CD8-positive, alpha-beta memory T cell (primary cell): Measurements from ENCODE around the gene HDAC6. TPM values are rescaled to one million over a fixed set of nuclear protein-coding genes. Genes with fewer than 3 reads are reported as not detected.

Experiments used
- CTCF ChIA-PET: fragments of 350-600 bp; sonication (Branson Sonifier 250); formaldehyde crosslinking; loops from one replicate; lab custom pipeline; 2021; ENCODE audit warnings: antibody characterized with exemption; lab: Charles Lee
- POLR2A ChIA-PET: fragments of 350-600 bp; sonication (Branson Sonifier 250); formaldehyde crosslinking; loops from one replicate; lab custom pipeline; 2021; ENCODE audit warnings: antibody characterized with exemption; lab: Charles Lee
- DNase-seq, 5 donors: peaks; one replicate each; pipeline versions ENCODE4 v3.0.0 to v3.0.0-alpha.2; 2020 to 2022; ENCODE audit warnings: mixed read lengths in 1 of 5
- H3K27ac ChIP-seq: one replicate; pipeline ENCODE4 v1.7.0; 2013; ENCODE audit warnings: low read depth, mild to moderate bottlenecking, low read length, moderate library complexity
- H3K27me3 ChIP-seq: 2 replicates; pipeline ENCODE4 v1.7.0; 2013; ENCODE audit warnings: low read length, mild to moderate bottlenecking; ENCODE audit not compliant: insufficient read depth, poor library complexity, severe bottlenecking
- H3K36me3 ChIP-seq: 2 replicates; pipeline ENCODE4 v1.7.0; 2013; ENCODE audit warnings: mild to moderate bottlenecking, low read length, moderate library complexity; ENCODE audit not compliant: insufficient read depth
- H3K4me1 ChIP-seq: 2 replicates; pipeline ENCODE4 v1.7.0; 2013; ENCODE audit warnings: mild to moderate bottlenecking, low read length, moderate library complexity; ENCODE audit not compliant: insufficient read depth
- H3K4me3 ChIP-seq: 2 replicates; pipeline ENCODE4 v1.7.0; 2013; ENCODE audit warnings: mild to moderate bottlenecking, low read length
- H3K9me3 ChIP-seq: 2 replicates; pipeline ENCODE4 v1.7.0; 2013; ENCODE audit warnings: mild to moderate bottlenecking, low read length
- H3K27ac Mint-ChIP-seq, 8 donors: one replicate each; pipeline ENCODE4 v1.8.0; 2020 to 2021; ENCODE audit warnings: mixed read lengths in 8 of 8, mild to moderate bottlenecking in 6 of 8, inconsistent platforms in 3 of 8, moderate library complexity in 3 of 8
- H3K27me3 Mint-ChIP-seq, 2 donors: one replicate each; pipeline ENCODE4 v1.8.0; 2020 to 2021; ENCODE audit warnings: mixed read lengths in 2 of 2, mild to moderate bottlenecking in 1 of 2, moderate library complexity in 1 of 2
- H3K36me3 Mint-ChIP-seq, 3 donors: one replicate each; pipeline ENCODE4 v1.8.0; 2020 to 2021; ENCODE audit warnings: mixed read lengths in 3 of 3, inconsistent platforms in 1 of 3, mild to moderate bottlenecking in 1 of 3
- H3K4me1 Mint-ChIP-seq, 3 donors: one replicate each; pipeline ENCODE4 v1.8.0; 2020 to 2021; ENCODE audit warnings: mixed read lengths in 3 of 3, inconsistent platforms in 1 of 3, mild to moderate bottlenecking in 1 of 3
- H3K4me3 Mint-ChIP-seq, 7 donors: one replicate each; pipeline ENCODE4 v1.8.0; 2020 to 2021; ENCODE audit warnings: mixed read lengths in 7 of 7, mild to moderate bottlenecking in 6 of 7, moderate library complexity in 4 of 7, inconsistent platforms in 2 of 7
- H3K9me3 Mint-ChIP-seq, 5 donors: one replicate each; pipeline ENCODE4 v1.8.0; 2020 to 2022; ENCODE audit warnings: mixed read lengths in 5 of 5, mild to moderate bottlenecking in 3 of 5, moderate library complexity in 2 of 5, inconsistent platforms in 1 of 5
- polyA plus RNA-seq: library from polyadenylated mRNA; unstranded; fragments of 300-500 nt; fragmentation: Illumina TruSeq; gene quantifications from one replicate; pipeline ENCODE4 v1.2.3, GENCODE V29; 2021
- total RNA-seq, 2 experiments: library from RNA; stranded (reverse); gene quantifications; one replicate each; pipeline ENCODE4 v1.2.3, GENCODE V29; 2021

The HDAC6 gene
- total and polyA plus RNA-seq, 3 experiments from 2014 or later: 25.7 to 65.0 (median 53.5) TPM

GRCh38 chrX:48802089-48802904, 430 bp downstream of the HDAC6 start:
- Histone ChIP-seq H3K4me1 (peaks cover 5% of the 10 kb centered on the region), H3K27ac (peak overlapping the region; percentile 94), H3K9me3 (no peaks in the 10 kb centered on the region), H3K36me3 (no peaks in the 10 kb centered on the region), H3K27me3 (no peaks in the 10 kb centered on the region), H3K4me3 (peak overlapping the region; percentile 74)
- peak overlapping the region; percentile 91 to 98 (median 95) for H3K4me3 Mint-ChIP-seq
- peaks cover 0 to 3% of the 10 kb centered on the region in 2 donors for H3K27me3 Mint-ChIP-seq
- H3K36me3 Mint-ChIP-seq: peaks cover 0 to 35% (median 0%) of the 10 kb centered on the region in 3 donors
- peak in 2 of 5 donors; percentile 31 to 62 for DNase-seq
- CTCF ChIA-PET: interaction anchor here (0.9 to 1.8 kb wide), 3 partner anchors 65 to 154 kb away, joined by 3 to 6 read pairs (median 5); partner anchors contain the start of genes PQBP1 and TIMM17B
- peak overlapping the region; percentile 92 to 100 (median 98) for H3K27ac Mint-ChIP-seq
- H3K4me1 Mint-ChIP-seq: peaks cover 13 to 23% (median 15%) of the 10 kb centered on the region in 3 donors
- POLR2A ChIA-PET: interaction anchor here (0.6 to 1.9 kb wide), 10 partner anchors 19 to 1117 kb away, joined by 3 to 9 read pairs (median 4); partner anchors contain the start of genes GRIPAP1, PQBP1, SUV39H1 and TIMM17B
- H3K9me3 Mint-ChIP-seq: no peaks in the 10 kb centered on the region

DNA sequence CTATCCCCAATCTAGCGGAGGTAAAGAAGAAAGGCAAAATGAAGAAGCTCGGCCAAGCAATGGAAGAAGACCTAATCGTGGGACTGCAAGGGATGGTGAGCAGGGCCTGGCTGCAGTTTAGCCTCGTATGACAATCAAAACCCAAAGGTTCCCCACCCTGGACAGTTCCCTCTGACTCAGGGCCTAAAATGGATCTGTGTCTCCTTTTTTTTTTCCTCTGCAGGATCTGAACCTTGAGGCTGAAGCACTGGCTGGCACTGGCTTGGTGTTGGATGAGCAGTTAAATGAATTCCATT, 986 bp downstream of the HDAC6 start:
- no peaks in the 10 kb centered on the region for H3K9me3 Mint-ChIP-seq
- no peak for DNase-seq
- H3K36me3 ChIP-seq: no peaks in the 10 kb centered on the region
- CTCF ChIA-PET: no interaction called here
- no peaks in the 10 kb centered on the region for H3K27me3 ChIP-seq
- peak overlapping the region; percentile 74 for H3K4me3 ChIP-seq
- peak overlapping the region; percentile 94 for H3K27ac ChIP-seq
- peaks cover 13 to 23% (median 15%) of the 10 kb centered on the region in 3 donors for H3K4me1 Mint-ChIP-seq
- peak overlapping the region; percentile 45 to 97 (median 94) for H3K4me3 Mint-ChIP-seq
- peaks cover 0 to 3% of the 10 kb centered on the region in 2 donors for H3K27me3 Mint-ChIP-seq
- peaks cover 5% of the 10 kb centered on the region for H3K4me1 ChIP-seq
- POLR2A ChIA-PET: interaction anchor here (0.6 kb wide), 1 partner anchor 18 kb away, joined by 4 read pairs; no protein-coding TSS in a partner anchor
- H3K9me3 ChIP-seq: no peaks in the 10 kb centered on the region
- peak overlapping the region in 6 of 8 donors; percentile 63 to 100 (median 99) for H3K27ac Mint-ChIP-seq
- H3K36me3 Mint-ChIP-seq: peaks cover 0 to 35% (median 0%) of the 10 kb centered on the region in 3 donors

- H3K27ac ChIP-seq: no peak overlapping the region
- H3K36me3 ChIP-seq: no peaks in the 10 kb centered on the region
- H3K4me3 ChIP-seq: no peak overlapping the region
- Mint-ChIP-seq H3K27ac (peak overlapping the region in 2 of 8 donors; percentile 29 to 39), H3K9me3 (no peaks in the 10 kb centered on the region), H3K4me3 (no peak overlapping the region), H3K27me3 (peaks cover 0 to 1% of the 10 kb centered on the region in 2 donors), H3K36me3 (peaks cover 0 to 40% (median 0%) of the 10 kb centered on the region in 3 donors), H3K4me1 (peaks cover 7 to 15% (median 10%) of the 10 kb centered on the region in 3 donors)
- DNase-seq: no peak
- POLR2A ChIA-PET: no interaction called here
- CTCF ChIA-PET: no interaction called here
- H3K27me3 ChIP-seq: no peaks in the 10 kb centered on the region
- H3K4me1 ChIP-seq: no peaks in the 10 kb centered on the region
- no peaks in the 10 kb centered on the region for H3K9me3 ChIP-seq
Measured at GRCh38 chrX:48806081-48806480, 4.2 kb downstream of the HDAC6 start.

GRCh38 chrX:48813644-48814043, 11.8 kb downstream of the HDAC6 start:
- Mint-ChIP-seq H3K27ac (no peak overlapping the region), H3K4me1 (no peaks in the 10 kb centered on the region), H3K4me3 (no peak overlapping the region), H3K9me3 (no peaks in the 10 kb centered on the region), H3K36me3 (peaks cover 0 to 51% (median 4%) of the 10 kb centered on the region in 3 donors), H3K27me3 (peaks cover 0 to 7% of the 10 kb centered on the region in 2 donors)
- ChIA-PET CTCF (no interaction called here), POLR2A (no interaction called here)
- Histone ChIP-seq H3K27me3 (no peaks in the 10 kb centered on the region), H3K36me3 (no peaks in the 10 kb centered on the region), H3K4me3 (no peak overlapping the region), H3K27ac (no peak overlapping the region), H3K9me3 (no peaks in the 10 kb centered on the region), H3K4me1 (no peaks in the 10 kb centered on the region)
- no peak for DNase-seq

- H3K4me3 Mint-ChIP-seq: no peak overlapping the region
- no peak overlapping the region for H3K27ac Mint-ChIP-seq
- no peak for DNase-seq
- ChIA-PET CTCF (no interaction called here), POLR2A (no interaction called here)
- peaks cover 0 to 58% (median 4%) of the 10 kb centered on the region in 3 donors for H3K36me3 Mint-ChIP-seq
- no peak overlapping the region for H3K27ac ChIP-seq
- H3K4me1 Mint-ChIP-seq: no peaks in the 10 kb centered on the region
- peaks cover 0 to 7% of the 10 kb centered on the region in 2 donors for H3K27me3 Mint-ChIP-seq
- no peaks in the 10 kb centered on the region for H3K9me3 Mint-ChIP-seq
- no peaks in the 10 kb centered on the region for H3K27me3 ChIP-seq
- H3K4me3 ChIP-seq: no peak overlapping the region
- H3K36me3 ChIP-seq: no peaks in the 10 kb centered on the region
- no peaks in the 10 kb centered on the region for H3K9me3 ChIP-seq
- no peaks in the 10 kb centered on the region for H3K4me1 ChIP-seq
Measured at GRCh38 chrX:48814722-48815121, 12.9 kb downstream of the HDAC6 start.

- Histone ChIP-seq H3K36me3 (no peaks in the 10 kb centered on the region), H3K27ac (no peak overlapping the region), H3K4me3 (no peak overlapping the region), H3K9me3 (no peaks in the 10 kb centered on the region), H3K4me1 (no peaks in the 10 kb centered on the region), H3K27me3 (no peaks in the 10 kb centered on the region)
- no peak overlapping the region for H3K27ac Mint-ChIP-seq
- CTCF ChIA-PET: no interaction called here
- H3K27me3 Mint-ChIP-seq: peaks cover 0 to 7% of the 10 kb centered on the region in 2 donors
- H3K9me3 Mint-ChIP-seq: no peaks in the 10 kb centered on the region
- no peak for DNase-seq
- no peaks in the 10 kb centered on the region for H3K4me1 Mint-ChIP-seq
- H3K36me3 Mint-ChIP-seq: peaks cover 0 to 59% (median 4%) of the 10 kb centered on the region in 3 donors
- no peak overlapping the region for H3K4me3 Mint-ChIP-seq
- POLR2A ChIA-PET: no interaction called here
Measured at GRCh38 chrX:48815266-48815665, 13.4 kb downstream of the HDAC6 start.

GRCh38 chrX:48816014-48816810, 14.3 kb downstream of the HDAC6 start:
- Histone ChIP-seq H3K27me3 (no peaks in the 10 kb centered on the region), H3K9me3 (no peaks in the 10 kb centered on the region), H3K36me3 (no peaks in the 10 kb centered on the region), H3K4me1 (no peaks in the 10 kb centered on the region), H3K27ac (no peak overlapping the region), H3K4me3 (no peak overlapping the region)
- Mint-ChIP-seq H3K9me3 (no peaks in the 10 kb centered on the region), H3K36me3 (peaks cover 0 to 56% (median 4%) of the 10 kb centered on the region in 3 donors), H3K27ac (peak overlapping the region in 1 of 8 donors; percentile 19), H3K4me1 (no peaks in the 10 kb centered on the region), H3K27me3 (peaks cover 0 to 7% of the 10 kb centered on the region in 2 donors), H3K4me3 (no peak overlapping the region)
- ChIA-PET CTCF (no interaction called here), POLR2A (interaction anchor here (0.6 kb wide), 1 partner anchor 108 kb away, joined by 5 read pairs; no protein-coding TSS in a partner anchor)
- no peak for DNase-seq
